GM18861 (cell line): ENCODE measurements around the gene EXD3.

ENCODE experiments used
- ATAC-seq: cut with Tn5 transposase; IDR thresholded peaks from one replicate; pipeline ENCODE4 v1.9.1; 2021; ENCODE audit not compliant: unreplicated experiment

Gene EXD3

GRCh38 chr9:137319739-137320551 lies 103.0 kb downstream of the EXD3 start:
- ATAC-seq = no peak

GRCh38 chr9:137319011-137319738 lies 103.8 kb downstream of the EXD3 start:
- ATAC-seq = no peak

- no peak for ATAC-seq
Measured at GRCh38 chr9:137318602-137319001, 104.4 kb downstream of the EXD3 start.

GRCh38 chr9:137317718-137318511 lies 105.0 kb downstream of the EXD3 start:
- no peak for ATAC-seq

GRCh38 chr9:137317021-137317717 lies 105.8 kb downstream of the EXD3 start:
- no peak for ATAC-seq

GRCh38 chr9:137316012-137316981 lies 106.7 kb downstream of the EXD3 start:
- ATAC-seq = no peak

GRCh38 chr9:137315581-137316011 lies 107.4 kb downstream of the EXD3 start:
- ATAC-seq = no peak

GRCh38 chr9:137314561-137315560 lies 108.1 kb downstream of the EXD3 start:
- ATAC-seq = no peak

GRCh38 chr9:137313956-137314560 lies 108.9 kb downstream of the EXD3 start:
- no peak for ATAC-seq

GRCh38 chr9:137313326-137313936 lies 109.5 kb downstream of the EXD3 start:
- no peak for ATAC-seq

GRCh38 chr9:137312852-137313325 lies 110.1 kb downstream of the EXD3 start:
- no peak for ATAC-seq

- ATAC-seq = no peak
Measured at GRCh38 chr9:137311986-137312851, 110.7 kb downstream of the EXD3 start.

- ATAC-seq = no peak
Measured at GRCh38 chr9:137311171-137311985, 111.6 kb downstream of the EXD3 start.

GRCh38 chr9:137310189-137311052 lies 112.5 kb downstream of the EXD3 start:
- ATAC-seq = no peak
